HFFc6 (cell line): ENCODE measurements around the gene HLA-DQB1. TPM values are rescaled to one million over a fixed set of nuclear protein-coding genes. Genes with fewer than 3 reads are reported as not detected.
"Not testable (repeated sequence)": the region's sequence is repeated elsewhere in the genome, so short reads cannot be mapped to it uniquely, and the experiment has no call there.

ENCODE experiments used
- DNase-seq: peaks from one replicate; pipeline ENCODE4 v3.0.0-alpha.2; 2018
- H3K27ac Mint-ChIP-seq: 2 replicates; pipeline ENCODE4 v1.8.0; 2020; ENCODE audit warnings: mild to moderate bottlenecking, mixed read lengths
- H3K27me3 Mint-ChIP-seq: 2 replicates; pipeline ENCODE4 v1.8.0; 2021; ENCODE audit warnings: mild to moderate bottlenecking, moderate library complexity, mixed read lengths; ENCODE audit not compliant: insufficient read depth
- H3K36me3 Mint-ChIP-seq: 2 replicates; pipeline ENCODE4 v1.8.0; 2021; ENCODE audit warnings: low read depth, mixed read lengths
- H3K4me1 Mint-ChIP-seq: 2 replicates; pipeline ENCODE4 v1.8.0; 2020; ENCODE audit warnings: low read depth, mixed read lengths
- H3K4me3 Mint-ChIP-seq: 2 replicates; pipeline ENCODE4 v1.8.0; 2020; ENCODE audit warnings: mild to moderate bottlenecking, moderate library complexity, mixed read lengths
- H3K9me3 Mint-ChIP-seq: 2 replicates; pipeline ENCODE4 v1.8.0; 2020; ENCODE audit warnings: mild to moderate bottlenecking, mixed read lengths
- CTCF ChIP-seq: fragments of 200-600 bp; sonication (generic); IDR thresholded peaks from 2 replicates; pipeline ENCODE4 v1.5.0; 2021; ENCODE audit warnings: antibody characterized with exemption, mild to moderate bottlenecking
- total RNA-seq, 6 experiments: library from RNA; stranded (reverse); fragmentation: NEBNext Ultra II Directional; extraction: Animal tissue kit (Norgen Biotek cat#: 25700); gene quantifications; 2 replicates in 1 of 6; 3 replicates in 5 of 6; pipeline ENCODE4 v1.2.3, GENCODE V29; 2021

The HLA-DQB1 gene
- total RNA-seq, 6 experiments from 2014 or later, result not detected

- Mint-ChIP-seq H3K27me3 (peaks cover 25% of the 10 kb centered on the region), H3K4me3 (no peak overlapping the region), H3K36me3 (no peaks in the 10 kb centered on the region), H3K9me3 (no peaks in the 10 kb centered on the region), H3K27ac (no peak overlapping the region), H3K4me1 (no peaks in the 10 kb centered on the region)
- no peak for DNase-seq
- no peak for TF ChIP-seq CTCF
Measured at GRCh38 chr6:32638532-32639219, 27.8 kb downstream of the HLA-DQB1 start.

- no peaks in the 10 kb centered on the region for H3K9me3 Mint-ChIP-seq
- H3K27ac Mint-ChIP-seq, result no peak overlapping the region
- no peak overlapping the region for H3K4me3 Mint-ChIP-seq
- peaks cover 25% of the 10 kb centered on the region for H3K27me3 Mint-ChIP-seq
- no peaks in the 10 kb centered on the region for H3K4me1 Mint-ChIP-seq
- no peak for TF ChIP-seq CTCF
- no peaks in the 10 kb centered on the region for H3K36me3 Mint-ChIP-seq
- no peak for DNase-seq
Measured at GRCh38 chr6:32637883-32638282, 28.6 kb downstream of the HLA-DQB1 start.

- no peak for TF ChIP-seq CTCF
- DNase-seq, result no peak
- no peak within 1 kb of the TSS for H3K27ac Mint-ChIP-seq
- H3K4me3 Mint-ChIP-seq, result no peak within 1 kb of the TSS
- no peaks in the 10 kb centered on the region for H3K9me3 Mint-ChIP-seq
- H3K36me3 Mint-ChIP-seq, result no peaks in the 10 kb centered on the region
- no peaks in the 10 kb centered on the region for H3K4me1 Mint-ChIP-seq
- H3K27me3 Mint-ChIP-seq, result peaks cover 25% of the 10 kb centered on the region
Measured at GRCh38 chr6:32637219-32637880, 29.1 kb downstream of the HLA-DQB1 start, which contains the start of gene HLA-DQA1. Gene HLA-DQA1 (plus strand): TSS chr6:32637406. CDS start chr6:32637459, 53 bp downstream.

- Mint-ChIP-seq H3K27me3 (peaks cover 30% of the 10 kb centered on the region), H3K4me1 (no peaks in the 10 kb centered on the region), H3K4me3 (no peak overlapping the region), H3K27ac (no peak overlapping the region), H3K9me3 (no peaks in the 10 kb centered on the region), H3K36me3 (no peaks in the 10 kb centered on the region)
- no peak for DNase-seq
- TF ChIP-seq CTCF, result no peak
Measured at GRCh38 chr6:32635526-32636123, 30.8 kb downstream of the HLA-DQB1 start.

GRCh38 chr6:32629793-32630192 lies 36.7 kb downstream of the HLA-DQB1 start:
- H3K27me3 Mint-ChIP-seq, result peaks cover 14% of the 10 kb centered on the region; the same call in 1 of the 2 replicates
- not testable (repeated sequence) for H3K4me1 Mint-ChIP-seq, H3K4me3 Mint-ChIP-seq, DNase-seq, H3K27ac Mint-ChIP-seq, H3K9me3 Mint-ChIP-seq, H3K36me3 Mint-ChIP-seq

- TF ChIP-seq CTCF, result no peak
- no peak for DNase-seq
- no peaks in the 10 kb centered on the region for H3K9me3 Mint-ChIP-seq
- H3K4me3 Mint-ChIP-seq, result no peak overlapping the region
- H3K27me3 Mint-ChIP-seq, result peaks cover 5% of the 10 kb centered on the region; the same call in 1 of the 2 replicates
- H3K36me3 Mint-ChIP-seq, result no peaks in the 10 kb centered on the region
- no peak overlapping the region for H3K27ac Mint-ChIP-seq
- H3K4me1 Mint-ChIP-seq, result peaks cover 5% of the 10 kb centered on the region
Measured at GRCh38 chr6:32627831-32628230, 38.6 kb downstream of the HLA-DQB1 start.
